Activated CD8-positive, alpha-beta memory T cell treated with anti-CD3 and anti-CD28 coated beads for 24 hours (primary cell): Measurements from ENCODE around the gene PDGFD.

Experiments used
- DNase-seq: peaks from one replicate; pipeline ENCODE4 v3.0.0-alpha.2; 2020

Gene PDGFD

DNA sequence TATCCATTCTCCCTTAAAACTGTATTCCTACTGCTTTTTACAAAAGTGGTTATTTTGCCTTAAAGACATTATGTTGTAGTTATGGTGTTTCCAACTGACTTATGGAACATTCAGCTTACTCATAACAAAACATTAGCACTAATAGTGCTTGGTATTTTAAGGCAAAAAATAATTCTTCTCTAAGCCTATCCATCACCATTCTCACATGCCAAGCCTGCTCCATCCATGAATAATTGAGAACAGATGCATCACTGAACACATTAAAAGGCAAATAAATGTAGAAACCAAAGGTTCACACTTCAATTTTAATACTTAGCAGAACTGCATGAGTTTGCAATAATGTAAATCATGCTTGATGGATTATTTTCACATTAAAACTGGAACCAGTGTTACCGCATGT, 169.9 kb downstream of the PDGFD start:
- no peak for DNase-seq

- DNase-seq = no peak
Observed at GRCh38 chr11:103993507-103993906, 170.4 kb downstream of the PDGFD start.

- DNase-seq = no peak
Observed at GRCh38 chr11:103988595-103988969, 175.4 kb downstream of the PDGFD start.

- DNase-seq = no peak
Observed at GRCh38 chr11:103987629-103988594, 176.0 kb downstream of the PDGFD start.

GRCh38 chr11:103985041-103985440, 178.9 kb downstream of the PDGFD start:
- DNase-seq = no peak

- DNase-seq = no peak
Observed at GRCh38 chr11:103980108-103980507, 183.8 kb downstream of the PDGFD start.

GRCh38 chr11:103978616-103979595, 185.0 kb downstream of the PDGFD start:
- DNase-seq = no peak

DNA sequence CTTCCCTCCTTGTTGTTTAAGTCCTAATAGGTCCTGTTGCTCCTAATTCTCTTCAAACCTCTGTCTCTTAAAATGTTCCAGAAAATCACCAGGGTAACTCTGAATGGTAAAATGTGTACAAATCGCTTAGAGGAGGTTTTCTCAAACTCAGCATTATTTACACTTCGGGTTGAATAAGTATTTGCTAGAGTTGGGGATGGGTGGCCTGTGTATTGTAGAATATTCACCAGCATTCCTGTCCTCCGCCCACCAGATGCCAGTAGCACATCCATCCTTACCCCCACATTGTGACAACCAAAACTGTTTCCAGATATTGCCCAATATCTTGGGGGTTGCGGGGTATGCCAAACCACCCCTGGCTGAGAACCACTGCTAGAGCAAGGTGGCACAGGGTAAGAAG, 191.9 kb downstream of the PDGFD start:
- no peak for DNase-seq

- no peak for DNase-seq
Observed at GRCh38 chr11:103970701-103971249, 193.2 kb downstream of the PDGFD start.

DNA sequence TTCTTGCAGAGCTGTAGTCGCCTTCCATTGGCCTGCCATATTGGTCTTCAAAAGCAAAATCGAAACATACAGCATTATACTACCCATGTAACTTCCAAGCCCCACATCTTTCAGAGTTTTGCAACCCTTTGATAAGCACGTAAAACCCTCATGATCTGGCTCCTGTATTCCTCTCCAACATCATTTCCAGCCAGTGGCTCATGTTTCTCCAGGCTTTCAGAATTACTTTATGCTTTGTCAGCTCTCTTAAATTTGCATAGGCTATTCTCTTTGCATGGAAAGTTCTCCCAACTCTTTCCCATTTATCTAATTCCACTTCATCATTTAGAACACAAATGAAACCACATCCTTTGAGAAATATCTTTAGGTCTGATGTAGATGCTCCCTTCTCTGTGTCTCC, 195.3 kb downstream of the PDGFD start:
- no peak for DNase-seq

- no peak for DNase-seq
Observed at GRCh38 chr11:103967985-103968384, 196.0 kb downstream of the PDGFD start.

- no peak for DNase-seq
Observed at GRCh38 chr11:103964390-103964789, 199.6 kb downstream of the PDGFD start.

- no peak for DNase-seq
Observed at GRCh38 chr11:103963648-103964047, 200.3 kb downstream of the PDGFD start.

GRCh38 chr11:103961010-103961409, 202.9 kb downstream of the PDGFD start:
- no peak for DNase-seq

GRCh38 chr11:103960108-103960507, 203.8 kb downstream of the PDGFD start:
- no peak for DNase-seq

DNA sequence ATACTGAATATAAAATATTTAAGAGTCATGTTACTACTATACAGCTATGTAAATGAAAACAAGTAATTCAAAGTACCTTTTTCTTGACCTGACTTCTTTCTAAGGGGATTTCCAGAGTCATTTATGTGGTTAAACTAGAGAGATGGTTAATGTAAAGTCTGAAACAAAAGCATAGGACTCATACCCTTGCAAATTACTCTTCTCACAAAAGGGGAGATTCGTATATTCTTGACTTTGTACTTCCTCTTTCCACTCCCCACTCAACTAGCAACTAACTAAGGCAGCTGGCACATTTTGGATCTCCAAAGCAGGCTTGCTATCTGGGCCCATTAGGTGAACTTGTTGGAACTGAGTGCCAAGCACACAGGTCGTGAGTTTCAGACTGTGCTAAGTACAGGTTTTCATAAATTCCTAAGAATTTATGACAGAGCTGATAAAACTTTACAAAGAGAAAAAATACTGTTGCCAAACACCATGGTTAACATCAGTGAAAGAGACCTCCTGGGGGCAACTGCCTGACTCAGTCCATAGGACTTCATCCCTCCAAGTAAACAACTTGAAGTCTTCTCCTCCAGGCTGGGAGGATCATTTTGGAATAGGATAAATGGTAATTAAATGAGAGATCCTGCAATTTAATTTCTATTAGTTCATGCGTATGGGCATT, 204.5 kb downstream of the PDGFD start:
- DNase-seq = no peak

- no peak for DNase-seq
Observed at GRCh38 chr11:103958475-103959215, 205.3 kb downstream of the PDGFD start.

DNA sequence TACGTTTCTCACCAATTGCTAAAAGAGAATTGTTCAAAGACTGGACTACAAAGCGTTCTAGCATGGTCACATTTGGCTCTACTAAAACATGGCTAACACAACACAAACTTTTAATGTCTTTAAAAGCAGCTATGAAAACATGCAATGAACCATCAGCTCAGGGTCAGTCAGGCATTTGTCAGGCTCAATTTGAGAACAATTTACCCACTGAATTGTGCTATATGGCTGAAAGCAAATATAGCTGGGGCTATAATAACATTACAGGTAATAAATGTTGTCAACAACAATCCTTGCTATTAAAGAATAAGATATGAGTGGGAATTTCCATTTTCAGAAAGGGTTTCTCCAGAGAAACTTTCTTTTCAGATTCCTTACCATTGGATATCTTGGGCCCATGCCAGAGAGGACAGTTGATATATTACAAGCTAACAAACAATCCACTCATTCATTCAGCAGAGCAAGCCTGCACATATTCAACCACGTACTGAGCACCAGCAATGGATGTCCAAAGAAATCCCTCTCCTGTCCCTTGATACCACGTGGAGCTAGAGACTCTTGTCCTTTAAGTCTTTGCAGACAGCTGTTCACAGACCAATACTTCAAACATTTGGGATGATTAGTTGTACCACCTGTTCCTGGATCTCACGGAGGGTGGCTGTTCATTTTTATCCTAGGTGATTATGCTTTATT, 210.0 kb downstream of the PDGFD start:
- DNase-seq = no peak

DNA sequence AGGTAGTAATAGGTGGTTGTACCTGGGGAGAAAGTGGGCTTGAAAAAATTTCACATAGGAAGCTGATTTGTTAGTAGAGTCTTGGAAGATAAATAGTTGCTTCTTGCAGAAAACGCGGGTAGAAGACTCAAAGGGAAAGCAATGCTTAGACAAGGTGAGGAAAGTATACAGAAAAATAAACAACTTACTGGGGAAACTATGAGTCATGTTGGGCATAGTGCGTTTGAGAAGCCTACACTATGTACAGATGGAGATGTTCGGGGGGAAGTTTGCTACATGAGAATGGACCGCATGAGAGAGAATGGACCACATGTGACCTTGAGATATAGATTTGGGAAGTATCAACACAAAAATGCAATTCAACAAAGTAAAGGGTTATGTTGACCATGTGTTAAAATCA, 214.2 kb downstream of the PDGFD start:
- no peak for DNase-seq

DNA sequence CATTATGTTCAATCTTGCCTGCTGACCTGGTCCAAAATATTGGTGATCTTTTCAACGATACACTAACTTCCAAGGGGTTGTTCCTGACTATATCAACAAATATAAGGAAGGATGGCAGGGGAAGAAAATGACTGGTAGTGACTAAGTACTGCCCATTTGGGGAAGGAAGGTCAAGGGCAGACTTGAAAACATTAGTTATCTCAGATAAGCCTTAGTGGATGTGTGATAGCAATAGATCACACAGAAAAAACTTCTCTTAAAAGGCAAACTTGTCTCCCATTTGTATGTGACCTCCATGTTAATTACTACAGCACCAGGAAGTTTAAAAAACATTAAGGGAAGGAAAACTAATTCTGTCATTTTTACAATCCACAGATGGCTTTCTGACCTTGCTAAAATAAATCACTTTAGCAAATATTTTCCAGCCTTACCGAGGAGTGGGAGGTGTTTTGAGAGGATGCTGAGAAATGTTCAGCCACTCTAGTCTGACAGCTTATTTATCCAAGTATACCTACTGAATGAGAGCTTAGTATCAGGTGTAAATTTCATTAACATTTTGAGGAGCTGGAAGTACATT, 215.7 kb downstream of the PDGFD start:
- no peak for DNase-seq

DNA sequence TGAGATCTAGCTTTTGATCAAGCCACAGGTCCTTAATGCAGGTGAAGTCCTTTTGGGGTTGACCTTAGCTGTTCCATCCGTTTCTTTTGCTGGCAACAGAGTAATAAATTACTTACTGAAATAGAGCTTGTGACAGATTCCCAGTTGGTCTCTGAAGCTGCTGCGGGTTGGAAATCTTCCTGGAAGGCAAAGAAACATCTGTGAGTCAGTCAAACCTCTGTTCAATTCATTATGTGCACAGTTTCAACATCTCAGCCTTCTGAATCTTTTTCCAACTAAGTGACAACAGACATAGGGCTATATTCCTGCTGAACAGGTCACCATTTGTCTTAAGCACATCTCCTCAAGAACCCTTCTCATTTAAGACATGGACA, 216.4 kb downstream of the PDGFD start:
- no peak for DNase-seq
